Natural killer cell (primary cell): ENCODE data around the gene PRB3. TPM values are rescaled to one million over a fixed set of nuclear protein-coding genes. Genes with fewer than 3 reads are reported as not detected.

Source experiments
- ATAC-seq, 3 donors: fragments of 150-1000 bp in 2 of 3; fragments of 200-7000 bp in 1 of 3; cut with Tn5 transposase; 1 replicate in 1 of 3; 2 replicates in 2 of 3; pipeline ENCODE4 v1.10.0; 2021; ENCODE audit warnings: mild to moderate bottlenecking in 2 of 3, moderate library complexity in 2 of 3
- DNase-seq, 2 donors: peaks; one replicate each; pipeline versions ENCODE4 v3.0.0 to v3.0.0-alpha.2; 2013 to 2021; ENCODE audit warnings: mixed read lengths in 1 of 2
- H3K27ac ChIP-seq: one replicate; pipeline ENCODE4 v1.5.1; 2013; ENCODE audit warnings: mild to moderate bottlenecking, low read length
- H3K27me3 ChIP-seq: one replicate; pipeline ENCODE4 v1.6.1; 2013; ENCODE audit warnings: low read length; ENCODE audit not compliant: control insufficient read depth, insufficient read depth
- H3K36me3 ChIP-seq: one replicate; pipeline ENCODE4 v1.6.1; 2013; ENCODE audit warnings: low read length; ENCODE audit not compliant: control insufficient read depth, insufficient read depth
- H3K4me1 ChIP-seq: one replicate; pipeline ENCODE4 v1.6.1; 2013; ENCODE audit warnings: low read length; ENCODE audit not compliant: control insufficient read depth, insufficient read depth
- H3K4me3 ChIP-seq: one replicate; pipeline ENCODE4 v1.5.1; 2013; ENCODE audit warnings: low read length
- H3K9me3 ChIP-seq: one replicate; pipeline ENCODE4 v1.6.1; 2013; ENCODE audit warnings: low read length; ENCODE audit not compliant: control insufficient read depth, insufficient read depth
- H3K27ac Mint-ChIP-seq, 2 donors: one replicate each; pipeline ENCODE4 v1.8.0; 2022; ENCODE audit warnings: mild to moderate bottlenecking in 2 of 2, mixed read lengths in 2 of 2, moderate library complexity in 1 of 2
- H3K27me3 Mint-ChIP-seq, 2 donors: one replicate each; pipeline ENCODE4 v1.8.0; 2022; ENCODE audit warnings: low read depth in 2 of 2, mixed read lengths in 2 of 2
- H3K36me3 Mint-ChIP-seq: one replicate; pipeline ENCODE4 v1.8.0; 2022; ENCODE audit warnings: mixed read lengths
- H3K4me1 Mint-ChIP-seq, 2 donors: one replicate each; pipeline ENCODE4 v1.8.0; 2022; ENCODE audit warnings: mixed read lengths in 2 of 2
- H3K4me3 Mint-ChIP-seq: one replicate; pipeline ENCODE4 v1.8.0; 2022; ENCODE audit warnings: mild to moderate bottlenecking, moderate library complexity, mixed read lengths
- H3K9me3 Mint-ChIP-seq, 2 donors: one replicate each; pipeline ENCODE4 v1.8.0; 2022; ENCODE audit warnings: mixed read lengths in 2 of 2
- WGBS: methylation state at CpG from one replicate; pipeline ENCODE4 v1.1.7; 2013; ENCODE audit warnings: missing lambda C conversion rate; ENCODE audit not compliant: insufficient coverage; 5-methylcytosine and 5-hydroxymethylcytosine counted together
- intact Hi-C: fragments of 100-400 bp; cut with micrococcal nuclease; formaldehyde crosslinking; loops from one replicate; pipeline ENCODE4 v1.14.2; 2022
- total RNA-seq, 4 donors: library from RNA; stranded (reverse); fragments of 120-200 nt in 1 of 4; gene quantifications; one replicate each; pipeline versions ENCODE4 v1.2.3 to v1.2.4, GENCODE V29; 2013 to 2022
- TF ChIP-seq, protein P1 (sequence below): fragments of 200-600 bp; IDR thresholded peaks from one replicate; pipeline ENCODE4 v1.8.0; 2022; ENCODE audit warnings: antibody characterized with exemption

Gene PRB3
- total RNA-seq = not detected
- 0.25 TPM for total RNA-seq (2013)

DNA sequence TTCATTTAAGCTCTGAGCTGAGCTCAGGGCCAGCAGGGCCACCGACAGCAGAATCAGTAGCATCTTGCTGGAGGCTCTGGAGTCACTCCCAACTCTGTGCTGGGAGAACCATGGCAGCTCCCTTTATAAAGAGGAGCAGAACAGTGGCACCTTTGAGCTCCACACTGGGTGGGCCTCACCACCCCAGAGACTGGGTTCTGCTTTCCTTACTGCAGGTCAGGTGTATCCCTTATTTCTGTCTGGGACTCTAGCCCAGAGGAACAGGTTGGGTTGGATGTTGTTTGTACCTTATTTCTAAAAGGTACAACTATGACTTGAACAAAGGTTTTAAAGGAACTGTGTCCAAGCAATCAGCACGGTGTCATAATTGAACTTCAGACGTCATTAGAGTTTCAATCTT lies at the start of gene PRB3:
PRB3 (minus strand) TSS at position 101 of the 400 bp plus-strand sequence; CDS start at position 63, 38 bp downstream.
- DNase-seq (no peak), ATAC-seq (no peak)
- Mint-ChIP-seq H3K9me3 (no peaks in the 10 kb centered on the region), H3K27me3 (no peaks in the 10 kb centered on the region), H3K4me3 (no peak within 1 kb of the TSS), H3K36me3 (no peaks in the 10 kb centered on the region), H3K27ac (no peak within 1 kb of the TSS), H3K4me1 (no peaks in the 10 kb centered on the region)
- WGBS = 97% methylated on average over 3 of the region's 3 CpGs
- Histone ChIP-seq H3K27me3 (no peaks in the 10 kb centered on the region), H3K36me3 (no peaks in the 10 kb centered on the region), H3K9me3 (no peaks in the 10 kb centered on the region), H3K4me1 (no peaks in the 10 kb centered on the region), H3K4me3 (no peak within 1 kb of the TSS), H3K27ac (no peak within 1 kb of the TSS)
- TF ChIP-seq, protein P1, sequence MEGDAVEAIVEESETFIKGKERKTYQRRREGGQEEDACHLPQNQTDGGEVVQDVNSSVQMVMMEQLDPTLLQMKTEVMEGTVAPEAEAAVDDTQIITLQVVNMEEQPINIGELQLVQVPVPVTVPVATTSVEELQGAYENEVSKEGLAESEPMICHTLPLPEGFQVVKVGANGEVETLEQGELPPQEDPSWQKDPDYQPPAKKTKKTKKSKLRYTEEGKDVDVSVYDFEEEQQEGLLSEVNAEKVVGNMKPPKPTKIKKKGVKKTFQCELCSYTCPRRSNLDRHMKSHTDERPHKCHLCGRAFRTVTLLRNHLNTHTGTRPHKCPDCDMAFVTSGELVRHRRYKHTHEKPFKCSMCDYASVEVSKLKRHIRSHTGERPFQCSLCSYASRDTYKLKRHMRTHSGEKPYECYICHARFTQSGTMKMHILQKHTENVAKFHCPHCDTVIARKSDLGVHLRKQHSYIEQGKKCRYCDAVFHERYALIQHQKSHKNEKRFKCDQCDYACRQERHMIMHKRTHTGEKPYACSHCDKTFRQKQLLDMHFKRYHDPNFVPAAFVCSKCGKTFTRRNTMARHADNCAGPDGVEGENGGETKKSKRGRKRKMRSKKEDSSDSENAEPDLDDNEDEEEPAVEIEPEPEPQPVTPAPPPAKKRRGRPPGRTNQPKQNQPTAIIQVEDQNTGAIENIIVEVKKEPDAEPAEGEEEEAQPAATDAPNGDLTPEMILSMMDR = no peak
- intact Hi-C loops = no loop called here

DNA sequence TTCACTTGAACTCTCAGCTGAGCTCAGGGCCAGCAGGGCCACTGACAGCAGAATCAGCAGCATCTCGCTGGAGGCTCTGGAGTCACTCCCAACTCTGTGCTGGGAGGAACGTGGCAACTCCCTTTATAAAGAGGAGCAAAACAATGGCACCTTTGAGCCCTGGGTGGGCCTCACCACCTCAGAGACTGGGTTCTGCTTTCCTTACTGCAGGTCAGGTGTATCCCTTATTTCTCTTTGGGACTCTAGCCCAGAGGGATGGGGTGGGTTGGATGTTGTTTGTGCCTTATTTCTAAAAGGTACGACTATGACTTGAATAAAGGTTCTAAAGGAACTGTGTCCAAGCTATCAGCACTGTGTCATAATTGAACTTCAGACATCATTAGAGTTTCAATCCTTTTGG lies 40.8 kb upstream of the PRB3 start, which contains the start of gene PRB4:
PRB4 (minus strand) TSS at position 101 of the 400 bp plus-strand sequence; CDS start at position 63, 38 bp downstream.
- DNase-seq (no peak), ATAC-seq (no peak)
- H3K4me3 Mint-ChIP-seq = no peak within 1 kb of the TSS
- Histone ChIP-seq H3K36me3 (no peaks in the 10 kb centered on the region), H3K27me3 (no peaks in the 10 kb centered on the region), H3K4me3 (no peak within 1 kb of the TSS), H3K9me3 (peaks cover 6% of the 10 kb centered on the region), H3K4me1 (no peaks in the 10 kb centered on the region), H3K27ac (no peak within 1 kb of the TSS)
- H3K27me3 Mint-ChIP-seq = no peaks in the 10 kb centered on the region
- peaks cover 5 to 9% of the 10 kb centered on the region in 2 donors for H3K9me3 Mint-ChIP-seq
- H3K36me3 Mint-ChIP-seq = peaks cover 11% of the 10 kb centered on the region
- WGBS = 88% methylated on average over 3 of the region's 3 CpGs
- H3K27ac Mint-ChIP-seq = no peak within 1 kb of the TSS
- no peaks in the 10 kb centered on the region for H3K4me1 Mint-ChIP-seq
- intact Hi-C loops = no loop called here
- TF ChIP-seq, protein P1 = no peak

DNA sequence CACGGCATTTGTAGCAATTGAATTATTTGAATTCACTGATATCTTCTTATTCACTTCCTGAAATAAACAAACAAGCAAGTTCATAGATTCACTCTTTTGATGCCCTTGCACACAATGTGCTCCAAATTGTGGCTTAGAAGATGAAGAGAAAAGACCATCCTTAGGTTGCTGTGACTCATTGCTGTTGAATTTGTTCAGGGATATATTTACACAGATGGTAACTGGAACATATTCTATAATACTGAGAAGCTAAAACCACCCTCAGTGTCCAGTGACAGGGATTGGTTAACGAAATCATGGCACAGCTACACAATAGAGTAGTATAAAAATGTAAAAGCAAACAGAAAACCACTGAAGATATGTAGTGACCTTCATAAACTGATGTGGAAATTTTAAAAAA lies 37.6 kb upstream of the PRB3 start:
- no peak for DNase-seq
- ATAC-seq = no peak
- Mint-ChIP-seq H3K4me3 (no peak overlapping the region), H3K9me3 (peaks cover 11 to 16% of the 10 kb centered on the region in 2 donors), H3K27me3 (no peaks in the 10 kb centered on the region), H3K4me1 (no peaks in the 10 kb centered on the region), H3K36me3 (peaks cover 11% of the 10 kb centered on the region), H3K27ac (no peak overlapping the region)
- peaks cover 3% of the 10 kb centered on the region for H3K9me3 ChIP-seq
- WGBS = 100% methylated on average over 1 of the region's 2 CpGs
- TF ChIP-seq, protein P1 = no peak
- H3K27me3 ChIP-seq = no peaks in the 10 kb centered on the region
- H3K4me1 ChIP-seq = no peaks in the 10 kb centered on the region
- H3K36me3 ChIP-seq = no peaks in the 10 kb centered on the region
- H3K4me3 ChIP-seq = no peak overlapping the region
- H3K27ac ChIP-seq = no peak overlapping the region
- intact Hi-C loops = no loop called here

DNA sequence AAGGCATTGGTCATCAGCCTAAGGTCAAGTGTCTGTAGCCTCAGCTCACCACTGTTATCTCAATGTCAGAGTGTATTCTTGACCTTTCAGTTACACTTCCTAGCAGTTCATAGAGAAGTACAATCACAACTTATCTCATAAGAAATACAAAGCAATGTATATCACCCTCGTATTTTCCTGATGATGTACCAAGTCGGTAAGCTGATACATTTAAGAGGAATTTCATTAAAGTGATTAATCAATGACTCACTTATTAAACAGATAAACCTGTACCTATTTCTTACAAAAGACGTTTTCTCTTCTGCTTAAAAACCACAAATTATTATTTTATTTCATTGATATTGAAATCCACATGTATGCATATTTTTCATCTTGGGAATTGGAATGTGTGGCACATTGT lies 3.9 kb upstream of the PRB3 start:
- WGBS = no CpG with 5 or more reads among the region's 3 CpGs

More for the DNA sequence above, 3.9 kb upstream of the PRB3 start:
- Histone ChIP-seq H3K4me1 (no peaks in the 10 kb centered on the region), H3K27me3 (no peaks in the 10 kb centered on the region), H3K27ac (no peak overlapping the region), H3K36me3 (no peaks in the 10 kb centered on the region), H3K9me3 (no peaks in the 10 kb centered on the region), H3K4me3 (no peak overlapping the region)
- Mint-ChIP-seq H3K4me3 (no peak overlapping the region), H3K4me1 (no peaks in the 10 kb centered on the region), H3K27me3 (no peaks in the 10 kb centered on the region), H3K27ac (no peak overlapping the region), H3K36me3 (no peaks in the 10 kb centered on the region), H3K9me3 (no peaks in the 10 kb centered on the region)
- intact Hi-C loops = no loop called here
- no peak for DNase-seq
- ATAC-seq = no peak
- TF ChIP-seq, protein P1 = no peak
